Left lung (tissue), 10 donors: Measurements from ENCODE around the gene CHADL. TPM values are rescaled to one million over a fixed set of nuclear protein-coding genes. Genes with fewer than 3 reads are reported as not detected.

Source experiments
- ATAC-seq: fragments of 200-7000 bp; cut with Tn5 transposase; one replicate; pipeline ENCODE4 v1.9.1; 2020; ENCODE audit warnings: moderate library complexity
- DNase-seq, 4 donors: peaks; one replicate each; pipeline ENCODE4 v3.0.0-alpha.2; 2013 to 2020
- H3K27ac ChIP-seq, 2 donors: fragments of 200-600 bp; sonication (generic) in 1 of 2; one replicate each; pipeline versions ENCODE4 v1.5.0 to v1.8.0; 2020 to 2021
- H3K27me3 ChIP-seq, 2 donors: fragments of 200-600 bp; sonication (generic) in 1 of 2; one replicate each; pipeline versions ENCODE4 v1.5.0 to v1.8.0; 2020 to 2021
- H3K36me3 ChIP-seq, 2 donors: fragments of 200-600 bp; sonication (generic) in 1 of 2; one replicate each; pipeline versions ENCODE4 v1.5.0 to v1.8.0; 2020 to 2021
- H3K4me1 ChIP-seq, 2 donors: fragments of 200-600 bp; one replicate each; pipeline ENCODE4 v1.8.0; 2021
- H3K4me3 ChIP-seq, 2 donors: fragments of 200-600 bp; sonication (generic) in 1 of 2; one replicate each; pipeline versions ENCODE4 v1.5.0 to v1.8.0; 2020 to 2021; ENCODE audit warnings: mild to moderate bottlenecking in 1 of 2
- H3K9me3 ChIP-seq, 2 donors: fragments of 200-600 bp; sonication (generic) in 1 of 2; one replicate each; pipeline versions ENCODE4 v1.5.0 to v1.8.0; 2020 to 2021
- intact Hi-C, 2 donors: fragments of 100-400 bp; cut with DNase I; formaldehyde crosslinking; loops; one replicate each; pipeline versions ENCODE4 v1.11.2 to v1.14.2; 2022
- polyA plus RNA-seq, 6 donors: library from polyadenylated mRNA; unstranded; fragments of 120-200 nt; gene quantifications; one replicate each; pipeline ENCODE4 v1.2.1, GENCODE V29; 2013; ENCODE audit not compliant: insufficient read length in 6 of 6
- total RNA-seq, 2 donors: library from RNA; stranded (reverse); fragmentation: NEBNext Ultra II Directional; extraction: Animal tissue kit (Norgen Biotek cat#: 25700); gene quantifications; one replicate each; pipeline ENCODE4 v1.2.1, GENCODE V29; 2021
- TF ChIP-seq, protein P1 (sequence below), 2 donors: fragments of 200-600 bp; sonication (generic) in 1 of 2; IDR thresholded peaks; one replicate each; pipeline versions ENCODE4 v1.5.0 to v1.8.0; 2021; ENCODE audit warnings: antibody characterized with exemption in 2 of 2
- donor health status: DM: no; HTN: yes; CAD: no.
- donor health status: DM: no; HTN: no; CAD: no.

The CHADL gene
- total and polyA plus RNA-seq, 8 donors, result 2.1 to 6.2 (median 2.6) TPM

DNA sequence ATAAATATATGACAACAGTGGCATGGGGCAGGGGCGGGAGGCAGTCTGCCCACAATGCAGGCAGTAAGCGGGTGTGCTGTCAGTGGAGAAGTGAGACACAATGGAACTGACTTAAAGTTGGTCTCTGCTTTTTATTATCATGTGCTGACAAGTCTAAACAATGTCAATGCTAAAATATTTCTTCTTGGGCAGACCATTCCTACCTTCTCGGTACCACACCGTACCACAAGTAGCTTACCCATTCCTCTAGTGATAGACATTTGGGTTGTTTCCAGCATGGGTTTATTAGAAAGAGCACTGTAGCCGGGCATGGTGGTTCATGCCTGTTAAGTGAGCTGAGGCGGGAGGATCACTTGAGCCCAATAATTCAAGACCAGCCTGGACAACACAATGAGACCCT is 2.6 kb upstream of the CHADL start:
- intact Hi-C loops, result no loop called here
- Histone ChIP-seq H3K27ac (no peak overlapping the region), H3K4me3 (no peak overlapping the region), H3K9me3 (no peaks in the 10 kb centered on the region), H3K27me3 (no peaks in the 10 kb centered on the region), H3K36me3 (peaks cover 0 to 36% of the 10 kb centered on the region in 2 donors), H3K4me1 (peaks cover 0 to under 1% of the 10 kb centered on the region in 2 donors)
- DNase-seq (no peak), ATAC-seq (no peak)
- TF ChIP-seq, protein P1, sequence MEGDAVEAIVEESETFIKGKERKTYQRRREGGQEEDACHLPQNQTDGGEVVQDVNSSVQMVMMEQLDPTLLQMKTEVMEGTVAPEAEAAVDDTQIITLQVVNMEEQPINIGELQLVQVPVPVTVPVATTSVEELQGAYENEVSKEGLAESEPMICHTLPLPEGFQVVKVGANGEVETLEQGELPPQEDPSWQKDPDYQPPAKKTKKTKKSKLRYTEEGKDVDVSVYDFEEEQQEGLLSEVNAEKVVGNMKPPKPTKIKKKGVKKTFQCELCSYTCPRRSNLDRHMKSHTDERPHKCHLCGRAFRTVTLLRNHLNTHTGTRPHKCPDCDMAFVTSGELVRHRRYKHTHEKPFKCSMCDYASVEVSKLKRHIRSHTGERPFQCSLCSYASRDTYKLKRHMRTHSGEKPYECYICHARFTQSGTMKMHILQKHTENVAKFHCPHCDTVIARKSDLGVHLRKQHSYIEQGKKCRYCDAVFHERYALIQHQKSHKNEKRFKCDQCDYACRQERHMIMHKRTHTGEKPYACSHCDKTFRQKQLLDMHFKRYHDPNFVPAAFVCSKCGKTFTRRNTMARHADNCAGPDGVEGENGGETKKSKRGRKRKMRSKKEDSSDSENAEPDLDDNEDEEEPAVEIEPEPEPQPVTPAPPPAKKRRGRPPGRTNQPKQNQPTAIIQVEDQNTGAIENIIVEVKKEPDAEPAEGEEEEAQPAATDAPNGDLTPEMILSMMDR (IDR thresholded peaks at IDR 0.05), result no peak

DNA sequence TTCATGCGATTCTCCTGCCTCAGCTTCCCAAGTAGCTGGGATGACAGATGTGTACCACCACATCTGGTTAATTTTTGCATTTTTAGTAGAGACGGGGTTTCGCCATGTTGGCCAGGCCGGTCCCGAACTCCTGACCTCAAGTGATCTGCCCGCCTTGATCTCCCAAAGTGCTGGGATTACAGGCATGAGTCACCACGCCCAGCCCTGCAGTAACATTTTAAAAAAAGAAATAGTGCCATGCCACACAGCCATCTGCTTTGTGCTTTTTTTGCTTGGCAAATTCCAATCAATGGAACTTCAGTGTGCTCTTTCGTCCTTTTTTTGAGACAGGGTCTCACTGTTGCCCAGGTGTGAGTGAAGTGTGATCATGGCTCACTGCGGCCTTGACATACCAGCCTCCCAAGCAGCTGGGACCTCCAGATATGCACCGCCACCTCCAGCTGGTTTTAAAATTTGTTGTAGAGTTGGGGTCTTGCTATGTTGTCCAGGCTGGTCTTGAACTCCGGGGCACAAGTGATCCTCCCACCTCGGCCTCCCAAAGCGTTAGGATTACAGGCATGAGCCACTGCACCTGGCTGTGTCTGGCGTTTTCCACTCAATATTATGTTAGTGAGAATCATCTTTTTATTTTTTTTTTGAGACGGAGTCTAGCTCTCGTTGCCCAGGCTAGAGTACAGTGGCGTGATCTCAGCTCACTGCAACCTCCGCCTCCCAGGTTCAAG is 1.8 kb upstream of the CHADL start:
- TF ChIP-seq, protein P1 (IDR thresholded peaks at IDR 0.05), result no peak
- H3K4me1 ChIP-seq, result peaks cover 0 to 8% of the 10 kb centered on the region in 2 donors
- intact Hi-C loops, result no loop called here
- H3K27ac ChIP-seq, result no peak overlapping the region
- ATAC-seq (no peak), DNase-seq (no peak)
- peaks cover 0 to 28% of the 10 kb centered on the region in 2 donors for H3K36me3 ChIP-seq
- H3K27me3 ChIP-seq, result no peaks in the 10 kb centered on the region
- no peak overlapping the region for H3K4me3 ChIP-seq
- no peaks in the 10 kb centered on the region for H3K9me3 ChIP-seq

DNA sequence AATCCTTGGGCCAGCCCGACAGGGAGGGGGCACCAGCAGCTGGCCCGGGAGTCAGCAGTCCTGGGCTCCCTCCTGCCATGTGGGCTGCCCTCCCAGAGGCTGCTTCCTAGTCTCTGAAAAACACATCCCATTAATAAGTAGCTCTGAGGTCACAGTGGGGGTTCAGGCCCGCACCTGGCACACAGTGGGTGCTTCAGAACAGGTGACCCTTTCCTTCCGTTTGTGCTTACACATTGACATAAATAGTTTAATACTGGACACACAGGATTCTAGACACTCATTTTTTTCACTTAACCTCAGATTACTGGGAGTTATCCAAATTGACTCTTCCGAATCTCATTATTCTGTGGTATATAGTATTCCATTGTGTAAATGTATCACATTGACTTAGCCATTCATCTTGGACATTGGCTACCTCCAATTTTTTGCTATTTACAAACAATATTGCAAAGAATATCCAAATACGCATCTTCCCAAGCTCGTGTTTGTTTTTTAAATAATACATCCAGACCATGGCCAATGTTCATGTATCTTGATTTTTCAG is 474 bp upstream of the CHADL start:
- ATAC-seq (no peak), DNase-seq (no peak)
- TF ChIP-seq, protein P1 (IDR thresholded peaks at IDR 0.05), result no peak
- peaks cover 0 to 14% of the 10 kb centered on the region in 2 donors for H3K36me3 ChIP-seq
- H3K9me3 ChIP-seq, result no peaks in the 10 kb centered on the region
- intact Hi-C loops, result no loop called here
- H3K4me1 ChIP-seq, result peaks cover 6 to 17% of the 10 kb centered on the region in 2 donors
- H3K27ac ChIP-seq, result no peak overlapping the region
- no peak overlapping the region for H3K4me3 ChIP-seq
- no peaks in the 10 kb centered on the region for H3K27me3 ChIP-seq

DNA sequence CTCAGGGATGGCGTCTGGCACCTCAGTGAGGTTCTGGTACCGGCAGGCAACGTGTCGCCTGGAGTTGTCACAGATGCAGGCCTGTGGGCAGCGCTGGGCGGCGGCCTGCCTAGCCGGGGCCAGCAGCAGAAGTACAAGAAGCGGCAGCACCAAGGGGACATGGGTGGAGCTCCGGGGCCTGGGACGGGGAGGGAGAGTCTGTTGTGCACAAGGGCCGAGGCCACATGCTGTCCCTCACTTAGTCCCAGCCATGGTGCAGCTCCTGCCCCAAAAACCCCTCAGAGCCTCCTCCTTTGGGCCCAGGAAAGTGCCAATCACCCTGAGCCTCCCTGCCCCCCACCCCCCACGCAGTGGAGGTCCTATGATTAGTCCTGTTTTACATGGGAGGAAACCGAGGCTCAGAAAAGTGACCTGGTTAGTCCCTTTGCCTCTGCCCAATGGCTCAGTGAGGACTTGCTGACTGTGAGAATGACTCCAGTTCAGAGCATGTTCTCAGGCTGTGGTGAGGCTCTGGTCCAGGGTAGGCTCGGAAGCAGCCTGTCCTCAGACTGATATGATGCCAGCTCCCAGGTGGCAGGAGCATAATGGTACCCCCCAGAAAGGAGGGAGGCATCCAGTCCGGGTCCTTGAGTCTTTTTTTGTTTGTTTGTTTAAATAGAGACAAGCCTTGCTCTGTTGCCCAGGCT is 1.1 kb downstream of the CHADL start:
- H3K4me3 ChIP-seq, result no peak overlapping the region
- TF ChIP-seq, protein P1 (IDR thresholded peaks at IDR 0.05), result no peak
- peaks cover 6 to 17% of the 10 kb centered on the region in 2 donors for H3K4me1 ChIP-seq
- H3K27ac ChIP-seq, result no peak overlapping the region
- no peaks in the 10 kb centered on the region for H3K36me3 ChIP-seq
- intact Hi-C loops, result no loop called here
- no peak for DNase-seq
- no peak for ATAC-seq
- no peaks in the 10 kb centered on the region for H3K27me3 ChIP-seq
- no peaks in the 10 kb centered on the region for H3K9me3 ChIP-seq
